Measurements from ENCODE around the gene GRK4.

- TF ChIP-seq, protein P1, sequence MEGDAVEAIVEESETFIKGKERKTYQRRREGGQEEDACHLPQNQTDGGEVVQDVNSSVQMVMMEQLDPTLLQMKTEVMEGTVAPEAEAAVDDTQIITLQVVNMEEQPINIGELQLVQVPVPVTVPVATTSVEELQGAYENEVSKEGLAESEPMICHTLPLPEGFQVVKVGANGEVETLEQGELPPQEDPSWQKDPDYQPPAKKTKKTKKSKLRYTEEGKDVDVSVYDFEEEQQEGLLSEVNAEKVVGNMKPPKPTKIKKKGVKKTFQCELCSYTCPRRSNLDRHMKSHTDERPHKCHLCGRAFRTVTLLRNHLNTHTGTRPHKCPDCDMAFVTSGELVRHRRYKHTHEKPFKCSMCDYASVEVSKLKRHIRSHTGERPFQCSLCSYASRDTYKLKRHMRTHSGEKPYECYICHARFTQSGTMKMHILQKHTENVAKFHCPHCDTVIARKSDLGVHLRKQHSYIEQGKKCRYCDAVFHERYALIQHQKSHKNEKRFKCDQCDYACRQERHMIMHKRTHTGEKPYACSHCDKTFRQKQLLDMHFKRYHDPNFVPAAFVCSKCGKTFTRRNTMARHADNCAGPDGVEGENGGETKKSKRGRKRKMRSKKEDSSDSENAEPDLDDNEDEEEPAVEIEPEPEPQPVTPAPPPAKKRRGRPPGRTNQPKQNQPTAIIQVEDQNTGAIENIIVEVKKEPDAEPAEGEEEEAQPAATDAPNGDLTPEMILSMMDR (IDR thresholded peaks at IDR 0.05), result no peak
- TF ChIP-seq, protein P2, sequence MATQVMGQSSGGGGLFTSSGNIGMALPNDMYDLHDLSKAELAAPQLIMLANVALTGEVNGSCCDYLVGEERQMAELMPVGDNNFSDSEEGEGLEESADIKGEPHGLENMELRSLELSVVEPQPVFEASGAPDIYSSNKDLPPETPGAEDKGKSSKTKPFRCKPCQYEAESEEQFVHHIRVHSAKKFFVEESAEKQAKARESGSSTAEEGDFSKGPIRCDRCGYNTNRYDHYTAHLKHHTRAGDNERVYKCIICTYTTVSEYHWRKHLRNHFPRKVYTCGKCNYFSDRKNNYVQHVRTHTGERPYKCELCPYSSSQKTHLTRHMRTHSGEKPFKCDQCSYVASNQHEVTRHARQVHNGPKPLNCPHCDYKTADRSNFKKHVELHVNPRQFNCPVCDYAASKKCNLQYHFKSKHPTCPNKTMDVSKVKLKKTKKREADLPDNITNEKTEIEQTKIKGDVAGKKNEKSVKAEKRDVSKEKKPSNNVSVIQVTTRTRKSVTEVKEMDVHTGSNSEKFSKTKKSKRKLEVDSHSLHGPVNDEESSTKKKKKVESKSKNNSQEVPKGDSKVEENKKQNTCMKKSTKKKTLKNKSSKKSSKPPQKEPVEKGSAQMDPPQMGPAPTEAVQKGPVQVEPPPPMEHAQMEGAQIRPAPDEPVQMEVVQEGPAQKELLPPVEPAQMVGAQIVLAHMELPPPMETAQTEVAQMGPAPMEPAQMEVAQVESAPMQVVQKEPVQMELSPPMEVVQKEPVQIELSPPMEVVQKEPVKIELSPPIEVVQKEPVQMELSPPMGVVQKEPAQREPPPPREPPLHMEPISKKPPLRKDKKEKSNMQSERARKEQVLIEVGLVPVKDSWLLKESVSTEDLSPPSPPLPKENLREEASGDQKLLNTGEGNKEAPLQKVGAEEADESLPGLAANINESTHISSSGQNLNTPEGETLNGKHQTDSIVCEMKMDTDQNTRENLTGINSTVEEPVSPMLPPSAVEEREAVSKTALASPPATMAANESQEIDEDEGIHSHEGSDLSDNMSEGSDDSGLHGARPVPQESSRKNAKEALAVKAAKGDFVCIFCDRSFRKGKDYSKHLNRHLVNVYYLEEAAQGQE (IDR thresholded peaks at IDR 0.05; ENCODE audit: insufficient read depth in 1 of 2, low read depth in 2 of 2, low read length in 1 of 2), result no peak
- no peak for TF ChIP-seq POLR2AphosphoS5 (IDR thresholded peaks at IDR 0.05; ENCODE audit: low read depth, low read length)
These were observed 76.5 kb downstream of the GRK4 start for GRCh38 chr4:3039706-3040366.
